Prostate gland (tissue), 2 donors: ENCODE measurements around the gene STX7. TPM values are rescaled to one million over a fixed set of nuclear protein-coding genes. Genes with fewer than 3 reads are reported as not detected.

Experiments used
- DNase-seq: peaks from one replicate; pipeline ENCODE4 v3.0.0-alpha.2; 2019; ENCODE audit warnings: low spot score
- H3K27ac ChIP-seq, 2 donors: fragments of 200-600 bp; sonication (generic); 2 replicates each; pipeline ENCODE4 v1.5.1; 2017 to 2019
- H3K27me3 ChIP-seq: fragments of 200-600 bp; sonication (generic); replicated peaks from 2 replicates; pipeline ENCODE4 v1.5.1; 2019; ENCODE audit not compliant: insufficient read depth
- H3K36me3 ChIP-seq, 2 donors: fragments of 200-600 bp; sonication (generic); 1 replicate in 1 of 2; 2 replicates in 1 of 2; pipeline versions ENCODE4 v1.5.1 to v1.8.1; 2017 to 2019
- H3K4me1 ChIP-seq: fragments of 200-600 bp; sonication (generic); replicated peaks from 2 replicates; pipeline ENCODE4 v1.5.1; 2019
- H3K4me3 ChIP-seq, 2 donors: fragments of 200-600 bp; sonication (generic); 2 replicates each; pipeline ENCODE4 v1.5.1; 2017 to 2019
- H3K9me3 ChIP-seq: fragments of 200-600 bp; sonication (generic); 2 replicates; pipeline ENCODE4 v1.5.1; 2017
- POLR2A ChIP-seq: fragments of 450-650 bp; IDR thresholded peaks from one replicate; pipeline ENCODE4 v1.6.1; 2016; ENCODE audit warnings: antibody characterized with exemption, mild to moderate bottlenecking
- POLR2AphosphoS5 ChIP-seq: sonication (generic); formaldehyde crosslinking; IDR thresholded peaks from one replicate; pipeline ENCODE4 v1.6.1; 2017; ENCODE audit warnings: antibody characterized with exemption
- WGBS: methylation state at CpG from one replicate; pipeline ENCODE4 v1.1.5; 2018; 5-methylcytosine and 5-hydroxymethylcytosine counted together
- intact Hi-C: fragments of 100-400 bp; cut with DNase I; formaldehyde crosslinking; loops from one replicate; pipeline ENCODE4 v1.14.2; 2022
- total RNA-seq, 2 donors: library from RNA; depleted of rRNA; stranded (reverse); fragments of >200 nt; gene quantifications; one replicate each; pipeline ENCODE4 v1.1.0, GENCODE V29; 2016
- TF ChIP-seq, protein P1 (sequence below), 4 experiments: fragments of 200-600 bp in 2 of 4; fragments of 450-650 bp in 2 of 4; sonication (generic) in 2 of 4; IDR thresholded peaks; 1 replicate in 3 of 4; 2 replicates in 1 of 4; pipeline ENCODE4 v1.5.1; 2016 to 2019; ENCODE audit warnings: antibody characterized with exemption in 4 of 4, mild to moderate bottlenecking in 2 of 4, moderate library complexity in 2 of 4

Gene STX7
- total RNA-seq, 2 donors from 2014 or later = 17.6 to 27.1 TPM

DNA sequence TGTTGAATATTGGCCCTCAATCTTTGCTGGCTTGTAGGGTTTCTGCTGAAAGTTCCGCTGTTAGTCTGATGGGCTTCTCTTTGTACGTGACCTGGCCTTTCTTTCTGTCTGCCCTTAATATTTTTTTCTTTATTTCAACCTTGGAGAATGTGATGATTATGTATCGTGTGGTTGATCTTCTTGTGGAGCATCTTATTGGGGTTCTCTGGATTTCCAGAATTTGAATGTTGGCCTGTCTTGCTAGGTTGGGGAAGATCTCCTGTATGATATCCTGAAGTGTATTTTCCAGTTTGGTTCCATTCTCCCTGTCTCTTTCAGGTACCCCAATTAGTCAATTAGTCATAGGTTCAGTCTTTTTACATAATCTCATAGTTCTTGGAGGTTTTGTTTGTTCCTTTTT, 89.1 kb downstream of the STX7 start:
- no peaks in the 10 kb centered on the region for H3K27me3 ChIP-seq
- H3K9me3 ChIP-seq = no peaks in the 10 kb centered on the region
- H3K36me3 ChIP-seq = no peaks in the 10 kb centered on the region
- H3K4me1 ChIP-seq = no peaks in the 10 kb centered on the region
- no peak overlapping the region for H3K27ac ChIP-seq
- no peak overlapping the region for H3K4me3 ChIP-seq
- 98% methylated on average over 3 of the region's 3 CpGs for WGBS
- TF ChIP-seq POLR2AphosphoS5 = no peak
- no peak for TF ChIP-seq POLR2A
- TF ChIP-seq, protein P1, sequence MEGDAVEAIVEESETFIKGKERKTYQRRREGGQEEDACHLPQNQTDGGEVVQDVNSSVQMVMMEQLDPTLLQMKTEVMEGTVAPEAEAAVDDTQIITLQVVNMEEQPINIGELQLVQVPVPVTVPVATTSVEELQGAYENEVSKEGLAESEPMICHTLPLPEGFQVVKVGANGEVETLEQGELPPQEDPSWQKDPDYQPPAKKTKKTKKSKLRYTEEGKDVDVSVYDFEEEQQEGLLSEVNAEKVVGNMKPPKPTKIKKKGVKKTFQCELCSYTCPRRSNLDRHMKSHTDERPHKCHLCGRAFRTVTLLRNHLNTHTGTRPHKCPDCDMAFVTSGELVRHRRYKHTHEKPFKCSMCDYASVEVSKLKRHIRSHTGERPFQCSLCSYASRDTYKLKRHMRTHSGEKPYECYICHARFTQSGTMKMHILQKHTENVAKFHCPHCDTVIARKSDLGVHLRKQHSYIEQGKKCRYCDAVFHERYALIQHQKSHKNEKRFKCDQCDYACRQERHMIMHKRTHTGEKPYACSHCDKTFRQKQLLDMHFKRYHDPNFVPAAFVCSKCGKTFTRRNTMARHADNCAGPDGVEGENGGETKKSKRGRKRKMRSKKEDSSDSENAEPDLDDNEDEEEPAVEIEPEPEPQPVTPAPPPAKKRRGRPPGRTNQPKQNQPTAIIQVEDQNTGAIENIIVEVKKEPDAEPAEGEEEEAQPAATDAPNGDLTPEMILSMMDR (IDR thresholded peaks at IDR 0.05) = no peak
- intact Hi-C loops = no loop called here
- DNase-seq = no peak

DNA sequence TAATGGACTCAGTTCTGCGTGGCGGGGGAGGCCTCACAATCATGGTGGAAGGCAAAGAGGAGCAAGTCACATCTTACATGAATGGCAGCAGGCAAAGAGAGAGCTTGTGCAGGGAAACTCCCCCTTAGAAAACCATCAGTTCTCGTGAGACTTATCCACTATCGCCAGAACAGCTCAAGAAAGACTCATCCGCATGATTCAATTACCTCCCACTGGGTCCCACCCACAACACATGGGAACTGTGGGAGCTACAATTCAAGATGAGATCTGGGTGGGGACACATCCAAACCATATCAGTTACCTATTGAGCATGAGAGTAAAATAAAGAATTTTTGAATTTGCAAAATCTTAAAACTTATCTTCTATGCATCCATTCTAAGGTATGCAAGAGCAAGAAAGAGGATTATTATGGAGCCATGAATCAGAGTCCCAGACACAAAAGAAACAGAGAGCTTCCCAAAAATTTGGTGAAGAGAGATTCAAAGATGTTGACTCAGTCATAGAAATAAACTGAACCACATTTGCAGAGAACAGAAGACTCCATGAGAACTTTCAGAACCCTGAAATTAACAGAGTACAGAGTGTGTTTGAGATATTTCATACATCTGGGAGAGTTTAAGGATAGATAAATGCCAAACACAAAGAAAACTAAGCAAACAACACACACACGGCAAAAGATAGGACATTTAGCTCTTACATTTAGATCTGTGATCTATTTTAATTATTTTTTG, 94.5 kb downstream of the STX7 start:
- DNase-seq = no peak
- Histone ChIP-seq H3K27ac (no peak overlapping the region), H3K9me3 (no peaks in the 10 kb centered on the region), H3K4me3 (no peak overlapping the region), H3K27me3 (no peaks in the 10 kb centered on the region), H3K4me1 (no peaks in the 10 kb centered on the region), H3K36me3 (no peaks in the 10 kb centered on the region)
- TF ChIP-seq POLR2A (no peak), POLR2AphosphoS5 (no peak)
- TF ChIP-seq, protein P1 (IDR thresholded peaks at IDR 0.05) = no peak
- intact Hi-C loops = no loop called here
- WGBS = 81% methylated on average over 6 of the region's 6 CpGs

DNA sequence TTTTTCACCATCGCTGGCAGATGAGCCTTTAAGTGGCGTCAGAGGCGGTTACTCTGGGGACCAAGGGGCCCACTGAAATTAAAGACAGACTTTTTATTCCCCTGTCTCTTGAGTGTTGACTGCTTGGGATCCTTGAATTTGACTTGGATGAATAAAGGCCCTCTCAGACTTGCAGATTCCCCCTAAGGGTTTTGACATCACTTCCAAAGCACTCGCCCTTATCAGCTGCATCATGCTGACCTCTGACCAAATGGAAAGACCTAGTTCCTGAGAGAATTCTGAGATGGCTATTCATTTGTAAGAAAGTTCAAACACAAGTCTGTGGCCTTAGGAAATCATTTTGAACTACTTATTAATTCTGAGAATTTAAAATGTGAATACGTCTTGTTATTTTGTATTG, 98.2 kb downstream of the STX7 start:
- no peak overlapping the region for H3K4me3 ChIP-seq
- H3K27ac ChIP-seq = no peak overlapping the region
- H3K9me3 ChIP-seq = no peaks in the 10 kb centered on the region
- no peaks in the 10 kb centered on the region for H3K4me1 ChIP-seq
- H3K27me3 ChIP-seq = no peaks in the 10 kb centered on the region
- H3K36me3 ChIP-seq = no peaks in the 10 kb centered on the region
- TF ChIP-seq POLR2A = no peak
- TF ChIP-seq POLR2AphosphoS5 = no peak
- TF ChIP-seq, protein P1 (IDR thresholded peaks at IDR 0.05) = no peak
- DNase-seq = no peak
- intact Hi-C loops = no loop called here
- WGBS = 79% methylated on average over 5 of the region's 5 CpGs

DNA sequence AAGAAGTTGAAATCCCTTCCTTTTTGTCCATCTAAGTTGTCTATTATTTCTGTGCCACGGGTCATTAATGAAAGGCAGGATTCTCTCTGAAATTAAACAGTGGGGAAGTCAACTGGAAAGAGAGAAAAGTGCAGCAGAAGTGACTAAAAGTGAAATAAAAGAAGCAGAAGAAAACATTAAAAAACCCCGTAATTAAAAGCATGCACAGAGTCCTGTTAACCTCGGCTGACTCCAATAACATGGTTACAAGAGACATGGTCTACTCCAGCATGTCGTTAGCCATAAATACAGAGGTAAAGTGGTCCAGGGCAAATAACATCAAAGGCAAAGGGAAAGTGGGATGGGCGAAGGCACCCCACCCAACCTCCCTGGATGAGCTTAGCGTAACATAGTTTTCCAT, 98.6 kb downstream of the STX7 start:
- H3K4me3 ChIP-seq = no peak overlapping the region
- TF ChIP-seq POLR2A (no peak), POLR2AphosphoS5 (no peak)
- TF ChIP-seq, protein P1 (IDR thresholded peaks at IDR 0.05) = no peak
- no peak for DNase-seq
- no peak overlapping the region for H3K27ac ChIP-seq
- WGBS = 34% methylated on average over 6 of the region's 6 CpGs
- intact Hi-C loops = no loop called here
- no peaks in the 10 kb centered on the region for H3K9me3 ChIP-seq
- no peaks in the 10 kb centered on the region for H3K27me3 ChIP-seq
- H3K4me1 ChIP-seq = no peaks in the 10 kb centered on the region
- no peaks in the 10 kb centered on the region for H3K36me3 ChIP-seq

DNA sequence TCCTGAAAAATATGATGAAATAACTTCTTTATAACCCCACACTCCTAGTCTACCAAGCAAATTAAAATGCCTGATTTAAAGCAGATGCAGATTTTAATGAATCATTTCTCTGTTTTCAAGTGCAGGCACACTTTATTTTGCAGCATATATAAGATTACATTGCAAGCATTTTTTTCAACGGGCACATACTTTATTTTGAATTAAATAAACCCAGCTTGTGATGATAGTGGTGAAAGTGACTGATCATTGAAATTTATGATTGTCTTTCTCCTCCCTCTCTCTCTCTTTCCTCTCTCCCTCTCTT, 99.5 kb downstream of the STX7 start:
- Histone ChIP-seq H3K27ac (no peak overlapping the region), H3K4me1 (no peaks in the 10 kb centered on the region), H3K4me3 (no peak overlapping the region), H3K9me3 (no peaks in the 10 kb centered on the region), H3K27me3 (no peaks in the 10 kb centered on the region), H3K36me3 (no peaks in the 10 kb centered on the region)
- intact Hi-C loops = no loop called here
- DNase-seq = no peak
- 25% methylated on average over 1 of the region's 1 CpG for WGBS
- TF ChIP-seq, protein P1 (IDR thresholded peaks at IDR 0.05) = no peak
- TF ChIP-seq POLR2AphosphoS5 = no peak
- no peak for TF ChIP-seq POLR2A
